K562 (cell line): ENCODE data around the gene PDCL3.

Experiments
- SAFB ChIP-seq: fragments of 200-400 bp; formaldehyde crosslinking; IDR thresholded peaks from 2 replicates; pipeline ENCODE4 v1.6.1; 2017; ENCODE audit warnings: low read depth, low read length, borderline replicate concordance
- TF ChIP-seq, protein P1 (sequence below): sonication (generic); formaldehyde crosslinking; IDR thresholded peaks from 2 replicates; pipeline ENCODE4 v1.8.0; 2022; ENCODE audit warnings: mild to moderate bottlenecking, missing genetic modification reagents

DNA sequence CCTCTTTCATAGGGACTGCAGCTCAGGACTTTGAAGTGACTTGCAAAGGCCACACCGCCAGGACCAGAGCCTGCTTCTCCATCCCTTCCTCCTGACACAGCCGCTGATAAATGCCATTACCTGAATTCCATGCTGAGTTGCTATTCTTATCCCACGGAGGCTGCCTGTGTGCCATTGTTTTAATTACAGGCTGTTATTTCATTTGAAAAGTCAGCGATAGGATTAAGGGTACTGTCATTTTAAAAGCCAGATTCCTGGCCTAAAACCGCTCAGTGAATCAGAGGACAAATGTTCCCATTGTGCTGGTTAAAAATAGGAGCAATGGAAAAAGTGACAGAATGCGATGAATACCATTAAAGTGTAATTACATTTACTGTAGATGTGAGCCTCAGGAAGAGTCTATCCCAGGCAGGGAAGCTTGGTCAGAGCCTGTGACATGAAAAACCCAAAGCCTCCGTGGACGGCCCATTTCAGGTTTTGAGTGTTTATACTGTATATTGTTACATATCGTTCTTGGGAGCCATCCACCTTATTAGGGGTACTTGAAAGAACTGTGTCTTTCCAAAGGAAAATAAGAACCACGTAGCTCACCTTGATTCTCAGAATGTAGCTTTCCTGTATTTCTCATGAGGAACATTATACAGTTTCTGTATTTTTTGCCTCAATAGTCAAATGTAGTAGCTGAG lies 41.3 kb downstream of the PDCL3 start:
- TF ChIP-seq, protein P1, sequence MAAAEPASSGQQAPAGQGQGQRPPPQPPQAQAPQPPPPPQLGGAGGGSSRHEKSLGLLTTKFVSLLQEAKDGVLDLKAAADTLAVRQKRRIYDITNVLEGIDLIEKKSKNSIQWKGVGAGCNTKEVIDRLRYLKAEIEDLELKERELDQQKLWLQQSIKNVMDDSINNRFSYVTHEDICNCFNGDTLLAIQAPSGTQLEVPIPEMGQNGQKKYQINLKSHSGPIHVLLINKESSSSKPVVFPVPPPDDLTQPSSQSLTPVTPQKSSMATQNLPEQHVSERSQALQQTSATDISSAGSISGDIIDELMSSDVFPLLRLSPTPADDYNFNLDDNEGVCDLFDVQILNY (CRISPR knock-in tag): no peak
- no peak for TF ChIP-seq SAFB
